ENCODE measurements around the gene PXMP4. TPM values are rescaled to one million over a fixed set of nuclear protein-coding genes. Genes with fewer than 3 reads are reported as not detected.

Gene PXMP4, protein sequence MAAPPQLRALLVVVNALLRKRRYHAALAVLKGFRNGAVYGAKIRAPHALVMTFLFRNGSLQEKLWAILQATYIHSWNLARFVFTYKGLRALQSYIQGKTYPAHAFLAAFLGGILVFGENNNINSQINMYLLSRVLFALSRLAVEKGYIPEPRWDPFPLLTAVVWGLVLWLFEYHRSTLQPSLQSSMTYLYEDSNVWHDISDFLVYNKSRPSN
- 6.6 and 7.3 TPM in 2 replicates for polyA plus RNA-seq (2011; rRNA removed)
- 8.5 and 8.8 TPM in 2 replicates for polyA plus RNA-seq (2012; cell fraction: cytosol; rRNA removed)
- polyA plus RNA-seq (2012; cell fraction: nucleus; rRNA removed): 7.2 and 7.8 TPM in 2 replicates
- polyA plus RNA-seq (2017; fragmentation: RNase III; extraction: RNeasy Plus Mini Kit Qiagen cat#74134 plus additional on column Dnase treatment): 4.0 to 5.4 TPM (median 4.5 TPM) in 3 replicates
- polyA minus RNA-seq (2011; rRNA and poly(A)+ RNA removed): 10.1 and 10.8 TPM in 2 replicates

DNA sequence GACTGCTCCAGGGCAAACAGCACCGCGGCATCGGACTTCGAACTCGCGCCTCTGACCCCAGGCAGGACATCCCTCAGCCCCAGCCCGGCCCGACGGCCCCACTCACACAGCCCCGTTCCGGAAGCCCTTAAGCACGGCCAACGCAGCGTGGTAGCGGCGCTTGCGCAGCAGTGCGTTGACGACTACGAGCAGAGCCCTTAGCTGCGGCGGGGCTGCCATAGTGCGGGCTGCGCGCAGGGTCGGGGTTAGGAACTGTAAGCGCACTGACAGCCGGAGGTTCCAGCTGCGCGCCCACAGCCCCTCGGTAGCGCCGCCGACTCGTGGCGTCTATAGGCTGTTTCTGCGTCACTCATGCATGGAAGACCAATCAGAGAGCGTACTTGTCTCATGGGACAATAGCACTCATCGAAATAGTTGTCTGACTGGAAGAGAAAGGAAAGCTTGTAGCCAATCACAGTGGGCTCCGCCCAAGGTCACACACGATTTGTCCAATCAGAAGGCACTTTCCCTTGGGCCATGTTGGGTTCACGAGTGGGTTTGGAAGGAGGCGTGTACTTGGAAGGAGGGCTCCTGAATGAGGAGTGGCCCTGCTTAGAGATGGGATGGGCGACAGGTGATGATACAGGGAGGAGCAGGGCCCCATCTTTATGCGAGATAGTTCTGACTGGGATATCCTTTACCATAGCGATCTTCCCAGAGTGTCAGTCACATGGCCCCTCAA lies at the start of gene PXMP4:
TSS of gene PXMP4 (minus strand) at position 322 of the 721 bp plus-strand sequence. CDS start at position 219, 103 bp downstream.
- Histone ChIP-seq H3K4me3 (peak within 1 kb of the TSS; percentile 73), H3K9me3 (no peaks in the 10 kb centered on the region), H3K4me1 (peaks cover 14% of the 10 kb centered on the region; the same call in 1 of the 3 replicates), H3K27ac (peak within 1 kb of the TSS; percentile 64 to 84), H3K4me2 (peak within 1 kb of the TSS; percentile 88)
- POLR2A ChIA-PET: interaction anchor here (0.7 to 1.3 kb wide), 3 partner anchors 12 to 55 kb away, joined by 3 to 12 read pairs (median 3); partner anchors contain the start of gene ZNF341
- DNase-seq (ENCODE audit: low read depth in 1 of 2, low spot score in 1 of 2) (peak; percentile 99 to 100), ATAC-seq (peak; percentile 99), FAIRE-seq (peak; percentile 91)
- TF ChIP-seq RCOR1 (IDR thresholded peaks at IDR 0.05; ENCODE audit: low read depth, low read length) (no peak), HOXB13 (CRISPR knock-in tag; IDR thresholded peaks at IDR 0.05; ENCODE audit: low read depth) (0 out of 2 replicates have a peak, but pooled peaks have one; percentile 54), POLR2A (IDR thresholded peaks at IDR 0.05; ENCODE audit: low read length) (peak; percentile 24), KDM5A (IDR thresholded peaks at IDR 0.05) (peak; percentile 54; the same call in 1 of the 2 replicates), PHF8 (IDR thresholded peaks at IDR 0.05; ENCODE audit: borderline replicate concordance, low read depth) (peak; percentile 45), CHD2 (IDR thresholded peaks at IDR 0.05; ENCODE audit: low read length, partially characterized antibody) (peak; percentile 11), JUN (IDR thresholded peaks at IDR 0.05) (no peak), RFX5 (IDR thresholded peaks at IDR 0.05) (peak; percentile 76)
- TF ChIP-seq, protein P1, sequence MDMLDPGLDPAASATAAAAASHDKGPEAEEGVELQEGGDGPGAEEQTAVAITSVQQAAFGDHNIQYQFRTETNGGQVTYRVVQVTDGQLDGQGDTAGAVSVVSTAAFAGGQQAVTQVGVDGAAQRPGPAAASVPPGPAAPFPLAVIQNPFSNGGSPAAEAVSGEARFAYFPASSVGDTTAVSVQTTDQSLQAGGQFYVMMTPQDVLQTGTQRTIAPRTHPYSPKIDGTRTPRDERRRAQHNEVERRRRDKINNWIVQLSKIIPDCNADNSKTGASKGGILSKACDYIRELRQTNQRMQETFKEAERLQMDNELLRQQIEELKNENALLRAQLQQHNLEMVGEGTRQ (IDR thresholded peaks at IDR 0.05): 0 out of 2 replicates have a peak, but pooled peaks have one; percentile 6
- TF ChIP-seq, protein P2, sequence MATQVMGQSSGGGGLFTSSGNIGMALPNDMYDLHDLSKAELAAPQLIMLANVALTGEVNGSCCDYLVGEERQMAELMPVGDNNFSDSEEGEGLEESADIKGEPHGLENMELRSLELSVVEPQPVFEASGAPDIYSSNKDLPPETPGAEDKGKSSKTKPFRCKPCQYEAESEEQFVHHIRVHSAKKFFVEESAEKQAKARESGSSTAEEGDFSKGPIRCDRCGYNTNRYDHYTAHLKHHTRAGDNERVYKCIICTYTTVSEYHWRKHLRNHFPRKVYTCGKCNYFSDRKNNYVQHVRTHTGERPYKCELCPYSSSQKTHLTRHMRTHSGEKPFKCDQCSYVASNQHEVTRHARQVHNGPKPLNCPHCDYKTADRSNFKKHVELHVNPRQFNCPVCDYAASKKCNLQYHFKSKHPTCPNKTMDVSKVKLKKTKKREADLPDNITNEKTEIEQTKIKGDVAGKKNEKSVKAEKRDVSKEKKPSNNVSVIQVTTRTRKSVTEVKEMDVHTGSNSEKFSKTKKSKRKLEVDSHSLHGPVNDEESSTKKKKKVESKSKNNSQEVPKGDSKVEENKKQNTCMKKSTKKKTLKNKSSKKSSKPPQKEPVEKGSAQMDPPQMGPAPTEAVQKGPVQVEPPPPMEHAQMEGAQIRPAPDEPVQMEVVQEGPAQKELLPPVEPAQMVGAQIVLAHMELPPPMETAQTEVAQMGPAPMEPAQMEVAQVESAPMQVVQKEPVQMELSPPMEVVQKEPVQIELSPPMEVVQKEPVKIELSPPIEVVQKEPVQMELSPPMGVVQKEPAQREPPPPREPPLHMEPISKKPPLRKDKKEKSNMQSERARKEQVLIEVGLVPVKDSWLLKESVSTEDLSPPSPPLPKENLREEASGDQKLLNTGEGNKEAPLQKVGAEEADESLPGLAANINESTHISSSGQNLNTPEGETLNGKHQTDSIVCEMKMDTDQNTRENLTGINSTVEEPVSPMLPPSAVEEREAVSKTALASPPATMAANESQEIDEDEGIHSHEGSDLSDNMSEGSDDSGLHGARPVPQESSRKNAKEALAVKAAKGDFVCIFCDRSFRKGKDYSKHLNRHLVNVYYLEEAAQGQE (IDR thresholded peaks at IDR 0.05): no peak
- TF ChIP-seq, protein P3, sequence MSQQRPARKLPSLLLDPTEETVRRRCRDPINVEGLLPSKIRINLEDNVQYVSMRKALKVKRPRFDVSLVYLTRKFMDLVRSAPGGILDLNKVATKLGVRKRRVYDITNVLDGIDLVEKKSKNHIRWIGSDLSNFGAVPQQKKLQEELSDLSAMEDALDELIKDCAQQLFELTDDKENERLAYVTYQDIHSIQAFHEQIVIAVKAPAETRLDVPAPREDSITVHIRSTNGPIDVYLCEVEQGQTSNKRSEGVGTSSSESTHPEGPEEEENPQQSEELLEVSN (IDR thresholded peaks at IDR 0.05; ENCODE audit: borderline replicate concordance, low read depth): peak; percentile 32; the same call in 1 of the 2 replicates
- TF ChIP-seq, protein P4, sequence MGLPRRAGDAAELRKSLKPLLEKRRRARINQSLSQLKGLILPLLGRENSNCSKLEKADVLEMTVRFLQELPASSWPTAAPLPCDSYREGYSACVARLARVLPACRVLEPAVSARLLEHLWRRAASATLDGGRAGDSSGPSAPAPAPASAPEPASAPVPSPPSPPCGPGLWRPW (IDR thresholded peaks at IDR 0.05): no peak
- TF ChIP-seq, protein P5, sequence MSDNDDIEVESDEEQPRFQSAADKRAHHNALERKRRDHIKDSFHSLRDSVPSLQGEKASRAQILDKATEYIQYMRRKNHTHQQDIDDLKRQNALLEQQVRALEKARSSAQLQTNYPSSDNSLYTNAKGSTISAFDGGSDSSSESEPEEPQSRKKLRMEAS (IDR thresholded peaks at IDR 0.05): peak; percentile 50
- TF ChIP-seq, protein P6, sequence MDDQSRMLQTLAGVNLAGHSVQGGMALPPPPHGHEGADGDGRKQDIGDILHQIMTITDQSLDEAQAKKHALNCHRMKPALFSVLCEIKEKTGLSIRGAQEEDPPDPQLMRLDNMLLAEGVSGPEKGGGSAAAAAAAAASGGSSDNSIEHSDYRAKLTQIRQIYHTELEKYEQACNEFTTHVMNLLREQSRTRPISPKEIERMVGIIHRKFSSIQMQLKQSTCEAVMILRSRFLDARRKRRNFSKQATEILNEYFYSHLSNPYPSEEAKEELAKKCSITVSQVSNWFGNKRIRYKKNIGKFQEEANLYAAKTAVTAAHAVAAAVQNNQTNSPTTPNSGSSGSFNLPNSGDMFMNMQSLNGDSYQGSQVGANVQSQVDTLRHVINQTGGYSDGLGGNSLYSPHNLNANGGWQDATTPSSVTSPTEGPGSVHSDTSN (IDR thresholded peaks at IDR 0.05): peak; percentile 99
- CTCF ChIA-PET: interaction anchor here (0.5 to 1.7 kb wide), 5 partner anchors 8 to 100 kb away, joined by 4 to 6 read pairs (median 4); no protein-coding TSS in a partner anchor
- 2% methylated on average over 30 of the region's 46 CpGs for WGBS (ENCODE audit: missing lambda C conversion rate)

DNA sequence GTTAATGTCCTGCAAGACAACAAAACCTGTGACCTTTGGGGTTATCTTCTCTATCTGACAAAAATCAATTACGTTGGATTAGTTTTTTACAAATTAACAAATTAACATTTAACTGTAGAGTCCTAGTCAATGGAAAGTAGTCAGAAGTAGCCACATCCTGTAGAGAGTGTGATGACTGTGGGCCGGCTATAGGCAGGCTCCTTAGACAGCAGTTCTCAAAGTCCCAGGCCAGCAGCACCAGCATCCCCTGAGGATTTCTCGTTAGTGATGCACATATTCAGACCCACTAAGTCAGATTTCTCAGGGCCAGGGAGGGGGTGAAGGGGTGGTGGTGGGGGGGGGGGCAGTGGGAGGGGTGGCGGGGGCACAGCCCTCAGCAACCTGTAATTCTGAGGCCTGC lies 48.9 kb upstream of the PXMP4 start:
- Histone ChIP-seq H3K4me2 (no peak overlapping the region), H3K4me1 (no peaks in the 10 kb centered on the region), H3K27ac (no peak overlapping the region), H3K9me3 (no peaks in the 10 kb centered on the region), H3K4me3 (no peak overlapping the region)
- ATAC-seq: no peak
- WGBS (ENCODE audit: missing lambda C conversion rate): 72% methylated on average over 4 of the region's 4 CpGs
- POLR2A ChIA-PET: no interaction called here
- FAIRE-seq: no peak
- CTCF ChIA-PET: no interaction called here
- DNase-seq (ENCODE audit: low read depth in 1 of 2, low spot score in 1 of 2): no peak
- TF ChIP-seq NFE2L2 (conservative IDR thresholded peaks at IDR 0.05; ENCODE audit: low read length) (no peak), RFX5 (IDR thresholded peaks at IDR 0.05) (no peak), POLR2A (IDR thresholded peaks at IDR 0.05; ENCODE audit: low read length) (no peak), EHMT2 (IDR thresholded peaks at IDR 0.05; ENCODE audit: low read depth) (no peak), HOXB13 (CRISPR knock-in tag; IDR thresholded peaks at IDR 0.05; ENCODE audit: low read depth) (no peak), TP53 (CRISPR knock-in tag; IDR thresholded peaks at IDR 0.05) (no peak), NR3C1 (IDR thresholded peaks at IDR 0.05) (no peak), HOXA7 (CRISPR knock-in tag; IDR thresholded peaks at IDR 0.05) (no peak), MAFK (IDR thresholded peaks at IDR 0.05; ENCODE audit: partially characterized antibody) (no peak), ZC3H11A (IDR thresholded peaks at IDR 0.05) (no peak), MAZ (IDR thresholded peaks at IDR 0.05; ENCODE audit: borderline replicate concordance, low read depth, low read length) (no peak)
- TF ChIP-seq, protein P7, sequence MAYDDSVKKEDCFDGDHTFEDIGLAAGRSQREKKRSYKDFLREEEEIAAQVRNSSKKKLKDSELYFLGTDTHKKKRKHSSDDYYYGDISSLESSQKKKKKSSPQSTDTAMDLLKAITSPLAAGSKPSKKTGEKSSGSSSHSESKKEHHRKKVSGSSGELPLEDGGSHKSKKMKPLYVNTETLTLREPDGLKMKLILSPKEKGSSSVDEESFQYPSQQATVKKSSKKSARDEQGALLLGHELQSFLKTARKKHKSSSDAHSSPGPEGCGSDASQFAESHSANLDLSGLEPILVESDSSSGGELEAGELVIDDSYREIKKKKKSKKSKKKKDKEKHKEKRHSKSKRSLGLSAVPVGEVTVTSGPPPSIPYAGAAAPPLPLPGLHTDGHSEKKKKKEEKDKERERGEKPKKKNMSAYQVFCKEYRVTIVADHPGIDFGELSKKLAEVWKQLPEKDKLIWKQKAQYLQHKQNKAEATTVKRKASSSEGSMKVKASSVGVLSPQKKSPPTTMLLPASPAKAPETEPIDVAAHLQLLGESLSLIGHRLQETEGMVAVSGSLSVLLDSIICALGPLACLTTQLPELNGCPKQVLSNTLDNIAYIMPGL (CRISPR knock-in tag; IDR thresholded peaks at IDR 0.05; ENCODE audit: borderline replicate concordance): no peak
- TF ChIP-seq, protein P1 (IDR thresholded peaks at IDR 0.05): no peak
- TF ChIP-seq, protein P4 (IDR thresholded peaks at IDR 0.05): no peak

Measured in A549 (cell line).